SW 1271 (cell line): ENCODE measurements around the gene GIMAP5.

ENCODE experiments used
- DNase-seq, 2 experiments: peaks; one replicate each; lab custom pipeline; 2025; lab: John Stamatoyannopoulos, UW

GIMAP5 gene

DNA sequence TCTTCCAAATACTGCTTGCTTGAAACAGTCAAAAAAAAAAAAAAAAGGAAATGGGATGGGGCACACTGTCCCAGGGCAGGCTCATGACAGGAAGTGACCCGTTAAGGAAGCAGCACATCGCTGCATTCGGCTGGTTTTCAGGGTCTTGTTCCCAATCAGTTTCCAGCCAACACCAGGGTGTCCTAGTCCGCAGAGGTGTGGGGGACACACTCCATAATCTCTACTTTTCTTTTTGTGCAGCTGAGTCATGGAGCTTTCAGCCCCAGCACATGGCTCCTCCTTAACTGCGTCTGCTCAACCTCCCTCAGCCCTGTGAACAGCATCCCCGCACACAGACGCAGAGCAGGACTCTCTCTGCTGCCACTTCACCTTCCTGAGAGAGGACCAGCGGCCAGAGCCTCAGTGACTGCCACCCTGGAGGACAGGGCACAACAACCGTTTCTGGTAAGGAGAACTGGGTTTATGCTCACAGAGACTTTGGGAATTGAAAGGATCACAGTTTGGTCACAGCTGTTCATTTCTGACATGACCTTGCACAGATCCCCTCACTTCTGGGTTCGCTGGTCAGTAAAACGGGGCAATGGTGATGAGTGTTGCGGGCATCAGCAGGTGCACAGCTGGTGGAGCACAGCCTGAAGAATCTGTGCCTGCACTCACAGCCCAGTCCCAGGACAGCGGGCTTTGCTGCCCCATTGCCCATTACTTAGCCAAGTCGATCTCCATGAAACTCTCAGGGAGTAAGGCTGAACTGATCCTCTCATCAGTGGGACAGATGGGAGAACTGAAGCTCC, at the start of gene GIMAP5:
GIMAP5 (plus strand) TSS at position 154 of the 791 bp plus-strand sequence. CDS start 3,467 bp downstream, outside the sequence.
- DNase-seq, result no peak

DNA sequence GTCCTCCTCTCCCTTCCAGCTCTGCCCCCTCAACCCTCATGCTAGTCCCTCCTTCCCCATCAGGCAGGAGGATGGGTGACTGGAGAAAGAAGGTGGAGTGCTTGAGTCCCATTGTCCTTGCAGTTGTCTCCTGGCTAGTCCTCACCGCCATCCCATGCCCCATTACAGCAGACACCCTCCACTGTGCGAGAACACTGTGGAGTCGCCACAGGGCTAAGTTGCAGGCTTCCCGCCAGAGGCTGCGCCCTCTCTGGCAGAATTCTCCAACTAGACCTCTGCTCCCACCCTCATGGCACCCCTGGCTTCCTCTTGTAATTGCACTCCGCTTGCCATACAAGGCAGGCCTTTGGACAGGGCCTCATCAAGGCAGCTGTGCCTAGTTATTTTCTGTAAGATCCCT, 48.6 kb upstream of the GIMAP5 start:
- DNase-seq, result no peak

DNA sequence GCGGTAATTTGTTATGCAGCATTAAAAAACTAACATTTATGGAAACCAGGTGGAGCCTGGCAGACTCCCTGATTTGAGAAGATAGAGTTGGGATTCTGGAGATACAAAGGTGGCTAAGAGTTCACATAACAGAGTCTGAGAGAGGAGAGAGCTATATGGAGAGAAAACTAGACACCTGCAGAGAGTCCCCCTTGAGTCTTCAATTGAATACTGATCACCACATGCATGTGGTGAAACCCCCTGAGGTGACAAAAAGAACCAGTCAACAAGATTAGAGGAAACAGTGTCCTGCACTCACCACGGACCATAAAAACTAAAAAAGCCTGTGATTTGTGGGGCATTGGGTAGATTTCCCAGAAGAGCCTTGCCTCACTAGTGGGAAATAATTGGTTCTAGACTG, 41.6 kb upstream of the GIMAP5 start:
- DNase-seq, result no peak

DNA sequence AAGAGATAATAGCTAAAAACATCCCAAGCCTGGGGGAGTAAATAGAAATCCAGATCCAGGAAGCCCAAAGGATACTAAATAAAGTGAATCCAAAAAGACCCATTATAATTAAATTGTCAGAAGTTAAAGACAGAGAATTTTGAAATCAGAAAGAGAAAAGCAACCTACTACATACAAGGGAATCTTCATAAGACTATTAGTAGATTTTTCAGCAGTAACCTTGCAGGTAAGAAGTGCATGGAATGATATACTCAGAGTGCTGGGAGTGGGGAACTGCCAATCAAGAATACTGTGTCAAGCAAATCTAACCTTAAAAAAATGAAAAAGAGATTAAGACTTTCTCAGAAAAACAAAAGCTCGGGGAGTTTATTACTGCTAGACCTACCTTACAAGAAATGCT, 34.0 kb upstream of the GIMAP5 start:
- DNase-seq, result no peak

DNA sequence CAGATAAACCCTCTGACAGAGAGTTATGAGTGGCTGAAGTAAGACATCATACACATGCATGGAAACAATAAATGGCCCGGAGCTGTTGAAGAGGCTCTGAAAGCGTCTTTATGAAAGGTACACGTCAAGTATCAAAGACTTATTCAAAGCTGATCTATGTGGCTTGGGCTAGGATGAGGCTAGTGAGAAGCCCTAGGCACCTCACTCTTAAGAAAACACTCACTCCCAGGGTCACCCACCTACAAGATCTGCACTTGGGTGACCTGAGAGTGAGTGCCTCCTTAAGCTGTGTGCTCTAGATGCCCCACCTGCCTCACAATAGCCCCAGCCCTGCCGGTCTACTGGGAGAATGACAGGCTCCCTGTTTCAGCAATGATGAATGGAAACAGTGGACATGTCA, 21.9 kb upstream of the GIMAP5 start:
- DNase-seq, result no peak

DNA sequence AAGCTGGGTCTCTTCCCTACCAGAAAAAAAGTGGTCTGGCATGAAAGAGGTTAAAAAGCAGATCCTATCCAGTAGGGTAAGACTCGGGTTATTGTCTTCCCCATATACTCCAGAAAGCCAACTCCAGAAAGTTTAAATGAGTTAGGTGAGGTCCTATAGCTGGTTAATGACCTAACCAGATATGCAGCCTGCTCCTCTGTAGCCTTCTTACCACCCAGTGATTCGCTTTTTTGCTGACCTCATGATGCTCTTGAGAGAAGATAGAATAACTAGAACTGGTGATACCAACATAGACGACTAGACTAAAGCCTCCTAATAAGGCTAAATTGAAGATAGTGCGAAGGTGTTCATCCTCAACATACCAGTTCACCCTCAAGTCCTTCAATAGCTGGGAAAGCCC, 21.5 kb upstream of the GIMAP5 start:
- DNase-seq, result no peak

DNA sequence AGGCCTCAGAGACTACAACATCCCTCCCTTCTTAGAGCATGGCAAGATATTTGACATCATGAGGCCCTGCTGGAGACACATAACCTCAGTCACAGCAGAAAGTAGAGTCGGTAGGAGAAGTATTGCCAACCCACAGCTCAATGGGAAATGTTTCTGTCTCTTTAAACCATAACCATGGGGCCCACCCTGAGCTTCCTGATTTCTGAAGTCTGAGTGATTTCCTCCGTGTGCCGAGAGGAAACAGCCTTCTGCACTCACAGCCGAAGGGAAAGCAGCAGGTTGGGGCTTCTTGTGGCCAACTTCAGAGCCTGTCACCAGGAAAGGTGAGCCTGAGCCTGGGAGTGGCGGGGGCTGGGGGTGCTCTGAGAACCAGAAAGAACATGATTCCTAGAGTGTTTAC, 20.9 kb upstream of the GIMAP5 start, which contains the start of gene GIMAP1:
GIMAP1 (plus strand) TSS at position 246 of the 400 bp plus-strand sequence. CDS start 2,435 bp downstream, outside the sequence.
- no peak for DNase-seq

DNA sequence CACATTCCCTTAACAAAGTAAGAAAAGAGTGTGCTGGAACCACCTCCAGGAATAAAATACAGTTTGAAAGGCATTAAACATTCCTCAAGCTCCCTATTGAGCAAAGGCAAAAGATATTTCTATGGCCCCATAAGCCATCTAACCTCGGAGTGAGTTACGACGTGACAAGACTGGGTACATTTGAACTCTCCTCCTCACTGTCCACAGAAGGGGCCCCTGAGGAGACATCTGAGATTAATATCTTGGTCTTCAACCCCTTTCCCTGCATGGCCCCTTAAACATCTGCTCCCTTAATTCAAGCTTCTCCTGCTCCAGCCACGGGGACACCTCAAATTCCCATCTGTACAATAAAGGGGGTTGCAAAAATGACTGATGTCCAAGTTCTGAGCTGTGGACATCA, 20.3 kb upstream of the GIMAP5 start:
- no peak for DNase-seq

DNA sequence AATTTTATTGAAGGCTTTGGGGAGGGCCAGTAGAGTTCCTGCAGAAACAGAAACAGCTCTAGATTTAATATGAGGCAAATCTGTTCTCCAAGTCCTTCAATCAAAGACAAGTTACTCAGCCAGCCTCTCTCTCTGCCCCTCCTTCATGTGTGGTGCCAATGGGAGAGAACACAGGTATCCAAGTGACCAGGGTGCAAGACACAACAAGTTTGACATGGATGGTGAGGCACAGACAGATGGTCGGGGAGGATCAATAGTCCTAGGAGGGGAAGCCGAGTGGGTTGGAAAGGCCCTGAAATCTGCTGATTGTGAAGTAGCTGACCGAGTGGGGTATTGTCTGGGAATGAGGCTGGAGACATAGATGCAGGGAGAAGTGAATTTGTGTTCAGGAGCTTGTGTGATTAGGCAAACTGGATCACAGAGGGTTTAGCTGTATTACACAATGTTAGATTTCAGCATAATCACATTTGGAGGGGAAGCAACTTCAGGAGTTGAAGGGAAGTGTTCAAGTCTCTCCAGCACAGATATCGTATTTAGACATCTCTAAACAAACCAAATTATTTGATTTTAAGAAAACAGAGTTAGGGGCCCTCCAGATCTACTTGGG, 19.3 kb upstream of the GIMAP5 start:
- DNase-seq, result no peak

DNA sequence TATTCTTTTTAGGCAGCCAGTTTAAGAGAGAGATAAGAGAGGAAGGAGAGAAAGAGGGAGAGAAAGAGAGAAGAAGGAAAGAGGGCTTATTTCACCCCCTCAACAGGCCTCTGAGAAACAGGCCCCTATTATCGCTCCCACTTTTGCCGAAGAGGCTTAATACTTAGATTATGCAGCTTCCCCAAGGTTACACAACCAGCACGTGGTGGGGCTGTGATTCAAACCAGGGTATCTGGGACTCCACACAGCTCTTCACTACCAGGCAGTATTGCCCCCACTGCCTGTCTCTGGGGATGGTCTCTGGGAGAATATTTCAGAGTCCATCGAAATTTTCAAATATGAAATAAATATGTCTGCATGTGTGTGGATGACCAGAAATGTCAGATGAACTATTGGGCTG, 17.8 kb upstream of the GIMAP5 start:
- DNase-seq, result no peak

DNA sequence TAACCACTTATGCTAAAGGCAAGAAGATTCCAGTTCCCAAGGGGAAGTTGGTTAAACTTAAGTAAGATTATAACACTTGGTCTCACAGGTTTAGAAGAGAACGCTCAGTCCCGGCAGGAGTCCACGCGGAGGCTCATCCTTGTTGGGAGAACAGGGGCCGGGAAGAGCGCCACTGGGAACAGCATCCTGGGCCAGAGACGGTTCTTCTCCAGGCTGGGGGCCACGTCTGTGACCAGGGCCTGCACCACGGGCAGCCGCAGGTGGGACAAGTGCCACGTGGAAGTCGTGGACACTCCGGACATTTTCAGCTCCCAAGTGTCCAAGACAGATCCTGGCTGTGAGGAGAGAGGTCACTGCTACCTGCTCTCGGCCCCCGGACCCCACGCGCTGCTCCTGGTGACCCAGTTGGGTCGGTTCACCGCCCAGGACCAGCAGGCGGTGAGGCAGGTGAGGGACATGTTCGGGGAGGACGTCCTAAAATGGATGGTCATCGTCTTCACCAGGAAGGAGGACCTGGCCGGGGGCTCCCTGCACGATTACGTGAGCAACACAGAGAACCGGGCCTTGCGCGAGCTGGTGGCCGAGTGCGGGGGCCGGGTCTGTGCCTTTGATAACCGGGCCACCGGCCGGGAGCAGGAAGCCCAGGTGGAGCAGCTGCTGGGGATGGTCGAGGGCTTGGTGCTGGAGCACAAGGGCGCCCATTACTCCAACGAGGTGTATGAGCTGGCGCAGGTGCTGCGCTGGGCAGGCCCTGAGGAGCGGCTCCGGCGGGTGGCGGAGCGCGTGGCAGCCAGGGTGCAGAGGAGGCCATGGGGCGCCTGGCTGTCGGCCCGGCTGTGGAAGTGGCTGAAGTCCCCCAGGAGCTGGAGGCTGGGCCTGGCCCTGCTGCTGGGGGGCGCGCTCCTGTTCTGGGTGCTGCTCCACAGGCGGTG, 17.0 kb upstream of the GIMAP5 start:
- DNase-seq, result no peak

DNA sequence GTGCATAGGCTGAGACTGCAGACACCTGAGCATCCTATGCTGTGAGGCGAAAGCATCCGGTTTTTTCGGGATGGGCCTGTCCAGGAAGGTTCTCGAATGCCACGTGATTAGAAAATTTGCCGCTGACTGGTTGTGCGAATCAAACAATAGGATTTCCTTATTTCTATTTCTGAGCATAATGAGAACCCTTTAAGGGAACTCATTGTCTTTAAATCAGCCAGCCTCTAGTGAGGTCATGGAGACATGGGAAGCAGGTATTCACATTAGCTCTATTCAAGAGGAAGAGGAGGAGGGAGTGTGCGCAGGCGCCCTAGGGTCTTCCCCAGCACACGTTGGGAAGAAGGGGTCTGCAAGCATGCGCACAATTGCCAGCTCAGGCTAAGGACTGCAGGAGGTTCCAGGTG, 15.2 kb upstream of the GIMAP5 start:
- no peak for DNase-seq

DNA sequence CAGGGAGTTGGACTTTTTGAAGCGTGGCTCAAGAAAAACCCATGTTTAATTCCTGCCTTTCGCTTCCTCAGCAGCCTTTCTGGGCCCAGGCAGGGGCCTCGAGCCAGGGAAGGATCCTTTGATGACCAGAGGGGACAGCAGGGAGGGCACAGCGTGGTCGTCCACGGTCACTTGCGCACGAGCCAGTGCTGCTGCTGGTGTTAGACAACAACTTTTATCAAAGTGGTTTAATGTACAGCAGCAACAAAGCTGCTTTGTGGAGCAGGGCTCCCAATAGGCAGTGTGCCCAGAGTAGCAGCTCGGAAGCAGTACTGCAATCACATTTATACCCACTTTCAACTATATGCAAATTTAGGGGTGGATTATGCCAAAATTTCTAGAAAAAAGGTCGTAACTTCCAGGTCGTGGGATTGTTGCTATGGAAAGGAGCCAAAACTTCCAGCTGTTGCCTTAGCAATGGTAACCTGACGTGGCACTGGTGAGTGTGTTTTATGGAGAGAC, 14.7 kb upstream of the GIMAP5 start:
- no peak for DNase-seq

DNA sequence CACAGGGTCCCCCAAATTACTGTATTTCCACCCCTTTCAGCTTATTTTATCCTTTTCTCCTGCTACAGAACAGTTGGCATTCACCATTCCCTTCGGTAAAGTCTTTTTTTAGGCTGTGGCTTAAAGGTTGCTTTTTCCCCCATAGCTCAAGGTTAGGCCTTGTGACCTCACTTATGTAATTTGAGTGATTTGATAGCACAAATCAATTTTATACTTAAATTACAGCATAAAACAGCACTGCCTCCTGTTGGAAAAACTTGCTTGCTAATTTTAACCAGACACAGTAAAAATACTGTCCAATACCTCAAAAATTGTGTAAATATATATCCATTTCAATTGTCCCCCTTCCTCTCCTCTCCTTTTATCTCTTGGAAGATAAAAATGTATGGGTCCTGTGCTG, 13.8 kb upstream of the GIMAP5 start:
- no peak for DNase-seq

DNA sequence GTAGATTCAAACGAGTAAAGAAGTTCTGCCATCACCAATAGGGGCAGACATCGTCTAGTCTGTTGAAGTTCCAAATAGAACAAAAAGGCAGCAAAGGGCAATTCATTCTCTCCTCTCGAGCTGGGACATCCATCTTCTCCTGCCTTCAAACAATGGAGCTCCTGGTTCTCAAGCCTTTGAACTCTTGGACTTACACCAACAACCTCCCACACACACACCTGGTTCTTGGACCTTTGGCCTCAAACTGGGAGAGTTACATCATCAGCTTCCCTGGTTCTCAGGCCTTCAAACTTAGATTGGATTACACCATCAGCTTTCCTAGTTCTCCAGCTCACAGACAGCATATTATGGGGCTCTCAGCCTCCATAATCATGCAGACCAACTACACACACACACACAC, 9.8 kb upstream of the GIMAP5 start:
- no peak for DNase-seq

DNA sequence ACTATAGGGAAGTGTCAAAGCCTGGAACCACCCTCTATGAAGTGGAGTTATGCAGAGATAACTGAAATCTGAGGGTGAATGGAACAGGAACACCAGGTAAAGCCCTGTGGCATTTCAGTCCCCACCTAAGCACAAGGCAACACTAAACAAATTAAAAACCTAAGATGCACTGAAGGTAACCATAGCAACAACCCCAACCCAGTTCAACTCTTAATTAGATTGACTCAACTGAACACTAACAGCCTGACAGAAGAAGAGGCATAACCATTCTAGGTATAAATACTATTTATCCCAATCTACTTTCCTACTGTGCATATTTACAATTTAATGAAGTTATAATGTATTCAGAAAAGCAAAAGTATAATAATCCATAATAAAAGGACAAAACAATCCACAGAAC, 9.2 kb upstream of the GIMAP5 start:
- no peak for DNase-seq

DNA sequence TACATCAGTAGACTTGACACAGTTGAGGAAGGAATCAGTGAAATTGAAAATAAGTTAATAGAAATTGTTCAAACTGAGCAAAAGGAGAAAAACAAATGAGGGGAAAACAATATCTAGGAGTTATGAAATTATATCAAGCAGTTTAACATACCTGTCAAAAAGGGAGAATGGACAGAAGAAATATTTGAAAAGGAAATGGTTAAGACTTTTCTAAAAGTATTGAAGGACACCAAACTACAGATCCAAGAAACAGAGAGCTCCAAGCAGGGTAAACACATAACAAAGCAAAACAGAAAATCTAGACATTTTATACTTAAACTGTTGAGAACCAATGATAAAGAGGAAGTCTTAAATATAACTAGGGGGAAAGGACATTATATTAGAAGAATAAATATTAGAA, 8.6 kb upstream of the GIMAP5 start:
- no peak for DNase-seq

DNA sequence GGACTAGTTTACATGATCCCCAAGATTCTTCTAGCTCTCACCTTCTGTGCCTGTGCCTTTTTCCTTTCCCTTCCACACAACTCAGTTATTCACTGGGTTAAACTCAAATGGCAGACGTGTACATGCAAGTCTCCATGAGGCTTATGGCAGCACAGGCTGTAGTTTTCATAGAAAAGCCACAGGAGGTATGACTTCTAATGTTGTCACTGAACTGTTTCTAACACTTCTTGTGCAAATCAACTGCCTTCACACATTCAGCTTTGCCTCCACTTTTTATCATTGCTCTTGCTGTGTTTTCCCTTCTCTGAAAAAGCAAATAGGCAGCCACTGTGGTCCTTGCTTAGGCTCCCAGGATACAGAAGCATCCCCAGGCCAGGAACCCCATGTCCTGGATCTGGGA, 5.3 kb upstream of the GIMAP5 start:
- DNase-seq, result no peak

DNA sequence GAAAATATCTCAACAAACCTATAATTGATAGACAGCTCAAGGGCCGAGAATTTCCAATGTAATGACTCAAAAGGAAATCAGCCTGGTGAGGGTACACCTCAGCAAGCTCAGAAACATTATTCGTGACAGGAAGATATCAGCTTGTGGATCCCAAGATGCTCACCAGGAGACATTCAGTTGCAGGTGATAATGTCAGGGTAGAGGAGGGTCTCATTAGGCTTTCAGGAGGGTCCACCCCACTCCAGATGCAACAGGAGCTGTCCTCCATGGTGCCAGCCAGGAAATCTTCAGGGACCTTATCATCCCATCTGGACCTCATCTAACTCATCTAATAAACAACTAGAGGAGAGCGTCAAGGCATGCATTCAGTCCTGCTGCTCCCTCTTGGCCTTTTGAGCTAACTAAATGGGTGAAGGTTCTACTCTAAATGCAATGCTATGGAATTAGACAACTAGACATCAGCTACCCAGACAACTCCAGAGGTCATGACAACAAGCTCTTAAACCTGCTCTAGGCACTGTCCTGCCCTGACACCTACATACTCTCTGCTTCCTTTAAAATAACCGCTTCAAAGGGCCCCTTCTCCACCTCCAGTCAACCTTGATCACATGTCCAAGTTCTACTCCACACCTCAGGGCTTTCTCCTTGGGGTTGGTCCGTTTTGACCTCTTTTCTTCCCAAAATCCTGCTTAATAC, 4.3 kb upstream of the GIMAP5 start:
- DNase-seq, result no peak

DNA sequence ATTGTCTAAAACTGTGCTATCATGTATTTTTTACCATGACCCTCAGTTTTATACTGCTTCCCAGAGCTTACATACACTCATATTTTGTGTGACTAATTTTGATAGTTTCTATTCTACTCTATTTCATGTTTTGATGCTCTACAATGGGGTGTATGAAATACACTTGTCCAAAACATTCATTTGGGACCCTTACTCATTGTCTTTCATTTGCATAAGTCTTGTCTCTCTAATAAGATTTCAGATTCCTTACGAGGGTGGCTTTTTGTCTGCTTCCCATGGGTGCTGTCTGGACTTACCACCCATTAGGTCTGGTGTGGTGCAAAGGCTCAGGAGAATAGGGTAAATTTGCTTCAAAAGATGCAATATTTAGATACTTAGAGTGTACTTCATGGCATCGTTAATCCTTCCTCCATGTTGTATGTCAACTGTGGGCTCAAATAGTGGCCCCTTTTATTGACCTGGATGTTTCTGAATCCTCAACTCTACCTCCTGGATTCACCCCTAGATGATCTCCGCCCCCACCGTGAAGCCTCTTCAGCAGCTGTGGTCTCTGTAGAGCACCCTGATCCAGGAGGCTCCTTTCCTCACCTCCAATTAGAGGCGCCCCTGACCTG, 3.6 kb upstream of the GIMAP5 start:
- no peak for DNase-seq

DNA sequence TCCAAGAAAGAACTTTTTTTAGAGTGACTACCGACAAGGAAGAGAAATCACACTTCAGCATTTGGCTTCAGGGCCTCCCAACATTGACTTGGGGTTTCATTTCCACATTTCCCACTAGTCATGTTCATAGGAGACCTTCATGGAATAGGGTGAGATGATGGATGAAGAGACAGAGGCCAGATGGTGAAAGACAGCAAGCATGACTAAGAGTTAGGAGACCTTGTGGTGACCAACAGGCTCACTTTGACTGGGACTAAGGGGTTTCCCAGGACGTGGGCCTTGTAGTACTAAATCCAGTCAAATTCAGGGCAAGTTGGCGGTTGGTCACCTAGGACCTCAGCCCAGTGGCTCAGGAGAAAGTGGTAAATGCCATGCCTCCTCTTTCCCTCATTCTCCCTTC, 3.0 kb upstream of the GIMAP5 start:
- no peak for DNase-seq
